Activated naive CD4-positive, alpha-beta T cell treated with anti-CD3 and anti-CD28 coated beads, Interleukin-2, amount 50 U/mL, for 24 hours (primary cell): ENCODE results near the gene LSMEM2.
"Not testable (repeated sequence)": the region's sequence is repeated elsewhere in the genome, so short reads cannot be mapped to it uniquely, and the experiment has no call there.

ENCODE experiments used
- H3K27ac Mint-ChIP-seq: one replicate; pipeline ENCODE4 v1.8.0; 2021; ENCODE audit warnings: mild to moderate bottlenecking, mixed read lengths
- H3K27me3 Mint-ChIP-seq: one replicate; pipeline ENCODE4 v1.8.0; 2021; ENCODE audit warnings: mixed read lengths
- H3K36me3 Mint-ChIP-seq: one replicate; pipeline ENCODE4 v1.8.0; 2021; ENCODE audit warnings: mixed read lengths
- H3K4me1 Mint-ChIP-seq: one replicate; pipeline ENCODE4 v1.8.0; 2021; ENCODE audit warnings: mixed read lengths
- H3K4me3 Mint-ChIP-seq: one replicate; pipeline ENCODE4 v1.8.0; 2021; ENCODE audit warnings: mild to moderate bottlenecking, mixed read lengths
- H3K9me3 Mint-ChIP-seq: one replicate; pipeline ENCODE4 v1.8.0; 2021; ENCODE audit warnings: mixed read lengths

LSMEM2 gene

GRCh38 chr3:50258029-50258680, 20.7 kb upstream of the LSMEM2 start:
- peaks cover 8% of the 10 kb centered on the region for H3K4me1 Mint-ChIP-seq
- no peak overlapping the region for H3K27ac Mint-ChIP-seq
- H3K4me3 Mint-ChIP-seq: no peak overlapping the region
- no peaks in the 10 kb centered on the region for H3K9me3 Mint-ChIP-seq
- no peaks in the 10 kb centered on the region for H3K27me3 Mint-ChIP-seq
- H3K36me3 Mint-ChIP-seq: peaks cover 2% of the 10 kb centered on the region

DNA sequence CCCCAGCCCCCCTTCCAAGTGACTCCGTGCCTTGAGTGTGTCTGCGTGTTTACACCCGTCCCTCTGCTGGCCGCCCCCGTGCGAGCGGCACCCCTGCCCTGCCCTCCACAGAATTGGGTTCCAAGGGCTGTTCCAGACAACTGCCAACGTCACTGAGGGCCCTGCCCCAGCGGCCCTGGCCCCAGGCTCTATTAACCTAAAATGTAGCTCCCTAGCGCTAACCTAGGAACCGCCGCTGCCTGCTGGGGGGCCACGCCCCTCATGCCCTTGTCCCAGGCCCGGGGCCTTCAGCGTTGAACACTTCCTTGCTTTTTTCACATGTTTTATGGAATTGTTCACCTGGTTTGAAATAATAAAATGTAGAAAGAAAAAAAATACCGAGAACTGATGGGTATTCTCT, 19.9 kb upstream of the LSMEM2 start:
- no peaks in the 10 kb centered on the region for H3K27me3 Mint-ChIP-seq
- H3K9me3 Mint-ChIP-seq: no peaks in the 10 kb centered on the region
- H3K36me3 Mint-ChIP-seq: peaks cover 2% of the 10 kb centered on the region
- peak overlapping the region; percentile 23 for H3K27ac Mint-ChIP-seq
- H3K4me3 Mint-ChIP-seq: no peak overlapping the region
- peaks cover 4% of the 10 kb centered on the region for H3K4me1 Mint-ChIP-seq

DNA sequence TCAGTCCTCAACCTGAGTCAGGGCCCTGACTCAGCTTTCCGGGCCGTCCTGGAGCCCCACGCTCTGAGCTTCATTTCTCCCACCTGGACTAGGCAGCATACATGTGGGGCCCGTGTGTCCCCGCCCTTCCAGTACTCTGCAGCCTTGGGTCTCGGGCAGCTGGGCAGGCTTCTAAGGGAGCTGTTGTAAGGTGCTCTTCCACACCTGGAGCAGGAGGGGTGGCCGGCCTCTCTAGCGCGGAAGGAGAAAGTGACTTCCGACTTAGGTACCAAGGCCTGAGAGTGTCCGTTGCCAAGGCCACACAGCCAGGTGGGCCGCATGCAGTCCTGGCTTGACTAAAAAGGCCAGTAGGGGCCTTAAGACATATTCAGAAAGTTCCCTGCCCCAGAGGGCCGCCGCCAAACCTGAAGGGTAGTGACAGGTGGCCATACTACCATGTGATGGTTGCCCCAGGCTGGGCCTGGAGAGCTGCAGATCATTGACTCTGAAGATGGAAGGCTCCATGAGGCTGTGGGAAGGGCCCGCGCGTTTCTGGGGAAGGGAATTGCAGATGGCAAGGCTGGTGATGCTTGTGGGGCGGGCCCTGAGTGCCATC, 19.4 kb upstream of the LSMEM2 start:
- Mint-ChIP-seq H3K36me3 (peaks cover 2% of the 10 kb centered on the region), H3K4me1 (peaks cover 4% of the 10 kb centered on the region)

GRCh38 chr3:50260027-50260941, 18.6 kb upstream of the LSMEM2 start:
- Mint-ChIP-seq H3K27me3 (no peaks in the 10 kb centered on the region), H3K36me3 (peaks cover 2% of the 10 kb centered on the region), H3K4me1 (peaks cover 4% of the 10 kb centered on the region), H3K9me3 (no peaks in the 10 kb centered on the region), H3K27ac (no peak overlapping the region), H3K4me3 (peak overlapping the region; percentile 73)

More for the DNA sequence above, 19.4 kb upstream of the LSMEM2 start:
- Mint-ChIP-seq H3K4me3 (peak overlapping the region; percentile 73), H3K9me3 (no peaks in the 10 kb centered on the region), H3K27me3 (no peaks in the 10 kb centered on the region), H3K27ac (peak overlapping the region; percentile 80)

- no peak overlapping the region for H3K27ac Mint-ChIP-seq
- peaks cover 2% of the 10 kb centered on the region for H3K36me3 Mint-ChIP-seq
- no peak overlapping the region for H3K4me3 Mint-ChIP-seq
- no peaks in the 10 kb centered on the region for H3K9me3 Mint-ChIP-seq
- peaks cover 3% of the 10 kb centered on the region for H3K27me3 Mint-ChIP-seq
- peaks cover 4% of the 10 kb centered on the region for H3K4me1 Mint-ChIP-seq
Measured at GRCh38 chr3:50260942-50261441, 17.9 kb upstream of the LSMEM2 start.

- peaks cover 4% of the 10 kb centered on the region for H3K4me1 Mint-ChIP-seq
- no peak overlapping the region for H3K27ac Mint-ChIP-seq
- no peaks in the 10 kb centered on the region for H3K9me3 Mint-ChIP-seq
- no peak overlapping the region for H3K4me3 Mint-ChIP-seq
- H3K27me3 Mint-ChIP-seq: peaks cover 3% of the 10 kb centered on the region
- peaks cover 2% of the 10 kb centered on the region for H3K36me3 Mint-ChIP-seq
Measured at GRCh38 chr3:50261505-50261904, 17.4 kb upstream of the LSMEM2 start.

- not testable (repeated sequence) for H3K27me3 Mint-ChIP-seq, H3K4me3 Mint-ChIP-seq, H3K27ac Mint-ChIP-seq, H3K4me1 Mint-ChIP-seq, H3K36me3 Mint-ChIP-seq, H3K9me3 Mint-ChIP-seq
Measured at GRCh38 chr3:50262200-50262599, 16.7 kb upstream of the LSMEM2 start.

DNA sequence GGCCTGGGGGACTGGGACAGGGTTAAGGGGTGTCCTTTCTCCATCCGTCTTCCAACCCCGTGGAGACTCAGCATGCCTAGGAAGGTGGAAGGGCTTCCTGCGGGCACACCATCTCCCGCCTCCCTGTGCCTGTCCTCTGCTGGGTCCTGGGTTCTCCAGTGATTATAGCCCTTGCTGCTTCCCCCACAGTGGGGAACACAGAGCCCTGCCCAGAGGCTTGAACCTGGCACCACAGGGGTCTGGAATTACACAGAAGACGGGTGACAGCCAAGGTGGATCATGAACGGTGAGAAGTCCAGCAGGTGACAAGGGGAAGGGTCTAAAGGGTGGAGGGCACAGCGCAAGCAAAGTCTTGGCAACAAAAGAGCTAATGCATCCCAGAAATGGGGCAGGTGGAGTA, 16.1 kb upstream of the LSMEM2 start:
- Mint-ChIP-seq H3K9me3 (no peaks in the 10 kb centered on the region), H3K4me1 (peaks cover 4% of the 10 kb centered on the region), H3K27ac (no peak overlapping the region), H3K27me3 (peaks cover 3% of the 10 kb centered on the region), H3K4me3 (no peak overlapping the region), H3K36me3 (no peaks in the 10 kb centered on the region)

- H3K27me3 Mint-ChIP-seq: peaks cover 3% of the 10 kb centered on the region
- no peak overlapping the region for H3K27ac Mint-ChIP-seq
- H3K4me3 Mint-ChIP-seq: no peak overlapping the region
- no peaks in the 10 kb centered on the region for H3K36me3 Mint-ChIP-seq
- no peaks in the 10 kb centered on the region for H3K9me3 Mint-ChIP-seq
- H3K4me1 Mint-ChIP-seq: peaks cover 4% of the 10 kb centered on the region
Measured at GRCh38 chr3:50263478-50264382, 15.2 kb upstream of the LSMEM2 start.

GRCh38 chr3:50264383-50264963, 14.4 kb upstream of the LSMEM2 start:
- Mint-ChIP-seq H3K27ac (no peak overlapping the region), H3K9me3 (no peaks in the 10 kb centered on the region), H3K27me3 (peaks cover 3% of the 10 kb centered on the region), H3K4me1 (peaks cover 4% of the 10 kb centered on the region), H3K36me3 (no peaks in the 10 kb centered on the region), H3K4me3 (no peak overlapping the region)

DNA sequence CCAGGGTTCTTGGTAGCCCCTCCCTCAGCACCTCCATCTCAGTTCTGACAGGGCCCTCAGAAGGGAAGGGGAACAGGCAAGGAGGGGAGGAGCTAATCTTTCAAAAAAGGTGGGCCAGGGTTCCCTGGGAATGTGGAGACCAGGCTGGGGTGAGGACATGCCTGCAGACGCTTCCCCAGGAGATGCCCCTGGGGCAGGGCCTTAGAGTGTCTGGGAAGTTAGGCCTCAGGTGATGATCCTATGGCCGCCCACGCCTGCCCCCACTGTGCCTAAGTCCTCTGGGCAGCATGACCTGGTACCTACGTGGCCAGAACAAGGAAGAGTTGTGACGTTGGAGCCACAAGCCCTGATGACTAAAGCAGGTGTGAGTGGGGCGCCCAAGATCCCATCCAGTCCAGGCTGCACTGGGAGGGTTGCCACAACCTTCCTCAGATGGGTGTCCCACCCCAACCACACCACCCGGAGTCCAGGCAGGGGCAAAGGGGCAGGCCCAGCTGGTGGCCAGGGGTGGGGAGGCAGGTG, 13.9 kb upstream of the LSMEM2 start:
- H3K27me3 Mint-ChIP-seq: peaks cover 3% of the 10 kb centered on the region
- no peak overlapping the region for H3K27ac Mint-ChIP-seq
- no peaks in the 10 kb centered on the region for H3K9me3 Mint-ChIP-seq
- no peaks in the 10 kb centered on the region for H3K4me1 Mint-ChIP-seq
- no peak overlapping the region for H3K4me3 Mint-ChIP-seq
- no peaks in the 10 kb centered on the region for H3K36me3 Mint-ChIP-seq

DNA sequence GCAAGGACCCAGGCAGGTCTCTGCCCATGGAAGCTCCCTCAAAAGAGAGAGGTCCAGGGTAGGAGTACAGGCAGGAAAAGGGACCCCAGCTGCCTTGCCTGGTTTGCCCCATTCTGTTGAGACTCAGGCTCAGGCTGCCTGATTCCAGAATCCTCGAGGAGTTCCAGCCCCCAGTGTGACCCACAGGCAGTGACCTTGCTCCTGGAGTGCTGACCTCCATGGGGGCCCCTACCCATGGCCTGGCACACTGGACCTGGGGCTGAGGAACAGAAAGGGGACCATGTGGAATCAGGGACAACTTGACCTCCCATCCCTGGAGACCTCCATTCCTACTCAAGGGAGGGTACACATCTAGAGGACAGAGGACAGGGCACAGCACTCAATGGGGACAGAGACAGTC, 13.3 kb upstream of the LSMEM2 start:
- Mint-ChIP-seq H3K27ac (no peak overlapping the region), H3K27me3 (peaks cover 3% of the 10 kb centered on the region), H3K4me3 (no peak overlapping the region), H3K36me3 (no peaks in the 10 kb centered on the region), H3K9me3 (no peaks in the 10 kb centered on the region), H3K4me1 (no peaks in the 10 kb centered on the region)

DNA sequence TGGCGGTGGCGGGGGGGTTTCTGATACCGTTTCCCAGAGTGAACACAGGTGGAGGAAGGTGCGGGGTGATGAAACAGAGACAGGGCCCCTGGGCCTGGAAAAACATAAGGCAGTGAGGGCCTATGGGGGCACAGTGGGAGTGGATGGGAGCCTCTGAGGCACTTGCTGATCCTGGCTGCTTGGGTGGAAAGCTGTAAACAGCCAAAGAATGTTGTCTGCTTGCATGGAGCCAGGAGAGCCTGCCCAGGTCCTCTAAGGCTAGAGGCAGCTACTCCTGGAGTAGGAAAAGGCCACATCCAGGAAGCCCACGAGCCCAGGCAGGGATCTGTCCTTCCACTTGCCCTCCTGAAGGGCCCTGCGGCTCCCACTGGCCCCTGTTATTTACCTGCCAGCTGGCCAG, 12.9 kb upstream of the LSMEM2 start:
- no peaks in the 10 kb centered on the region for H3K9me3 Mint-ChIP-seq
- H3K36me3 Mint-ChIP-seq: no peaks in the 10 kb centered on the region
- no peaks in the 10 kb centered on the region for H3K4me1 Mint-ChIP-seq
- no peak overlapping the region for H3K27ac Mint-ChIP-seq
- H3K27me3 Mint-ChIP-seq: peaks cover 3% of the 10 kb centered on the region
- no peak overlapping the region for H3K4me3 Mint-ChIP-seq

- Mint-ChIP-seq H3K27ac (no peak overlapping the region), H3K27me3 (peaks cover 3% of the 10 kb centered on the region), H3K9me3 (no peaks in the 10 kb centered on the region), H3K36me3 (no peaks in the 10 kb centered on the region), H3K4me3 (no peak overlapping the region), H3K4me1 (no peaks in the 10 kb centered on the region)
Measured at GRCh38 chr3:50266836-50267235, 12.1 kb upstream of the LSMEM2 start.
